Activated CD4-positive, alpha-beta T cell treated with anti-CD3 and anti-CD28 coated beads for 4 hours (primary cell): ENCODE measurements around the gene OGFOD3.
A peak's percentile ranks its signal among the peaks of the same experiment; 100 is the strongest.

Experiments
- DNase-seq, 2 donors: peaks; one replicate each; pipeline ENCODE4 v3.0.0-alpha.2; 2020

OGFOD3 gene

GRCh38 chr17:82403662-82404660 is 14.4 kb downstream of the OGFOD3 start:
- no peak for DNase-seq

GRCh38 chr17:82402865-82403264 is 15.5 kb downstream of the OGFOD3 start:
- DNase-seq, result no peak

DNA sequence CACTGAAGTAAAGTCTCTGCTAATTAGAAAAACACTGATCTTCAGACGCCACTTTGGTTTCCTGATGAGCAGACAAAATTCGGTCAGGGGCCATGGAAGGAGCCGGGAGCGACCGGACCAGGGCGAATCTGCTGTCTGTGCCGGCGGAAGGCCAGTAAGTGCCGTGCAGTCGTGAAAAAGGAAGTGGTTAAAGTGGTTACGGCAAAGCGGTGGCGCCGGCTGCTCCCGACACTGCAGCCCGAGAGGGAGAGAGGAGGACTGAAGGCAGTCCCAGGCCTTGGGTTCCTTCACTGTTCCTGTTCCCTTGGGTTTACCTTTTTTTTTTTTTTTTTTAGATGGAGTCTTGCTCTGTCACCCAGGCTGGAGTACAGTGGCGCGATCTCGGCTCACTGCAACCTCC is 17.6 kb downstream of the OGFOD3 start:
- DNase-seq, result peak; percentile 26 to 39

DNA sequence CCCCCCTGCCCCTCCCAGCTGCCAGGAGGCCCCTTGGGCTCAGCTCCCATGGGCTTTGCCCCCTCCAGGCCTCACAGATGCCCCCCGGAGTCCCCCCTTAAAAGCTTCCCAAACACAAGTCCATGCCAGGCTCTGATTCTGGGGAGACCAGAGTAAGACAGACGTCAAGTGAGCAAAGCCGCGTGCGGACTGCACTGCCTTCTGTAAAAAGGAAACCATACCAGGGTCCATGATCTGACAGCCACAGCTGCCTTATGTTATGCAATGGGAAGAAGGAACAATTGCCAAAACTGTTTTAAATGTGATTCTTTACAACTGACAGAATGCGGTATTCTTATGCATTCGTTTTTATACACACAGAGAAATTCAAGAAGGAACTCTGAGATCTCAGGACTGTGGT is 18.2 kb downstream of the OGFOD3 start:
- DNase-seq, result no peak

GRCh38 chr17:82399601-82400101 is 18.7 kb downstream of the OGFOD3 start:
- no peak for DNase-seq

DNA sequence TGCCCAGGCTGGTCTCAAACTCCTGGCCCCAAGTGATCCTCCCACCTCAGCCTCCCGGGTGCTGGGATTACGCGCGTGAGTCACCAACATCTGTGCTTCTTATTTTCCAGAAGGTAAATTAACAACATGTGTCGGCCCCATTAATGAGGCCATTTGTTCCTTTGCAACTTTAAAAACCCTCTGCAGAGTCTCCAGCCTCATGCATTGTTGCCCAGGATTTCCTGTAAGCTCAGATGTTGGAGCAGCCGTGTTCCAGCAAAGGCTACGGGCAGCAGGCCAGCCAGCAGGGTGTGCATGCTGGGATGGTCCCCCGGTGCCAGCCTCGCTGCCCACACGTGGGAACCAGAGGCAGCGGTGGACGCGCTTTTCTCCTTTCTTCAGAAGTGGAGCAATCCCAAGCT is 19.3 kb downstream of the OGFOD3 start:
- DNase-seq, result no peak

DNA sequence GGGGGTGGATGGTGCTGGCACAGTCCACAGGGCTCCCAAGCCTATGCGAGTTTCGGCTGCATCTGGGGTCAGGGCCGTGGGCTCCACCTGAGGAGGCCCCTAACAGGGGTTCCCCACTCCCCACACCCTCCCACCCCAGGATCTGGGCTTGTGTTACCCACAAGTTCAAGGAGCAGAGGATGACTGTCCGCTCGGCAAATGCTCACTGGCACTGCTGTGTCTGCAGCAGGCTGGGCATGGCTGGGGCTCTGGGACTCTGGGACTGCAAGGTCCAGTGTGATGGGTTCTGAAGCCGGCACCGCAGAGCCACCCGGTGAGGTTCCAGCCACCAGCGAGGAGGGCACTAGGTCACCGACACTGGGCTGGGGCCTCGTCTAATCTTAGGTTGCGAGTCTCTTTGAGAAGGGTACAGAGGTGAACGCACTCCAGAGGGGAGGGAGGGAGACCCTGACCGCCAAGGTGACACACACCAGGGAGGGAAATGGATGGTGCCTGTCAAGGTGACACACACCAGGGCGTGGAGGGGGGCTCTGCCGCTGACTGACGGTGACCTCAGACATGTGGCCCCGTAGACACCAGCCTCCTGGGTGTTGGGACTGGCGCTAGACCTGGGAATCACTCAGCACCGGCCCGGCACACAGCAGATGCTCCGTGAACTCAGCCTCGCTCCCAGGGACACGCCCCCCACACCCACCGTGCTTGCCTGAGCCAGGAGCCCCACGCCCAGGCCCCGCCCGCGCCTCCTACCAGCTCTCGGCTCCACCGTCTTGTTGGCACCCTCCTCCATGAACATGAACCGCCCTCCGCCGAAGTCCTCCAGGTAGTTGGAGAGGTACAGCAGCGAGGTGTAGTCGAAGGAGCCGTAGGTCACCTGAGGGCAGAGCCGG is 20.7 kb downstream of the OGFOD3 start:
- DNase-seq, result no peak

GRCh38 chr17:82396601-82397435 is 21.6 kb downstream of the OGFOD3 start:
- DNase-seq, result no peak

DNA sequence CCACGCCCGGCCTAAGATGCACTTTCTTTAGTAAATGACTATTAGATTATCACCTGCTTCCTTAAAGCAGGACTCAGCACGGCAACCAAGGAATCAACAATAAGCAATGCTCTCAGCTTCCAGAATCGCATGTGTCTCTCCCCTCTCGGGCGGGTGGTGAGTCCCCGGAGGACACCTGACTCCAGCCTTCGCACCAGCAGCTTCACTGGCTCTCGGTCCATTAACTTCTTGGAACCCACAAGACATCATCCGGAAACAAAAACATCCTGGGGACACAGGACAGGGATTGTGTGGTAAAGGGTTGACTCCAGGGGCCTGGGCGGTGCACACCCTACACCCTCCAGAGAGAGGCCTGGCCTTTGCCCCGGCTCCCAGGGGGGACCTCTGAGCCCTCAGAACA is 24.1 kb downstream of the OGFOD3 start:
- DNase-seq, result no peak

GRCh38 chr17:82392941-82393340 is 25.4 kb downstream of the OGFOD3 start:
- DNase-seq, result no peak

DNA sequence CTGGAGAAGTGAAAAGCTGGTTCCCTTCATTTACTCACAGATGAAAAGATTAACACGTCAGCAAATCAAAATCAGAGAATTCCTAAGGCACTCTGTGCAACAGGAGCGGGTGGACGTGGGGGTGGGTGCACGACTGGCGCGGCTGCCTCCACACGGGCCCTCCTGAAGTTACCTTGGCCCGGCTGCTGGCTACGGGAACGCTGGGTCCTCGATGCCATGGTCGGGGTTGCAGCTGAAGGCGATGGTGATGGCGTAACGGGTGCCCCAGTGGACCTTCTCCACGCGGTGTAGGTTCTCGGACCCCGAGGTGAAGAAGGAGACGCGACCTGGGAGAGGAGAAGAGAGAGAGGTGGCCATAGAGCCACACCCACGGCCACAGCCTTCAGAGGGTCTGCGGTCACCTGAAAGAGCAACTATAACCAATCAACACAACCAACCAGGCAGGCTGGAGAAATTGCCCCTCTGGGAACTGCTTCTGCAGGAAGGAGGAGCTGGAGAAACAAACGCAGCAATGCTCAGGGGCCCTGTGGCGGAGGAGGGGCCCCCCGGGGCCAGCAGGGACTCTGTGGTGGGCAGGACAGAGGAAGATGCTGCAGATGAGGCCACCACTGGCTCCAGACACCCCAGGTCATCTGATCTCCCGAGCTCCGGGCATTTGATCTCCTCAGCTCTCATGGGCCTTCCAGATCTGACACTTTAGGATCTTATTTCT is 26.0 kb downstream of the OGFOD3 start:
- DNase-seq, result no peak

DNA sequence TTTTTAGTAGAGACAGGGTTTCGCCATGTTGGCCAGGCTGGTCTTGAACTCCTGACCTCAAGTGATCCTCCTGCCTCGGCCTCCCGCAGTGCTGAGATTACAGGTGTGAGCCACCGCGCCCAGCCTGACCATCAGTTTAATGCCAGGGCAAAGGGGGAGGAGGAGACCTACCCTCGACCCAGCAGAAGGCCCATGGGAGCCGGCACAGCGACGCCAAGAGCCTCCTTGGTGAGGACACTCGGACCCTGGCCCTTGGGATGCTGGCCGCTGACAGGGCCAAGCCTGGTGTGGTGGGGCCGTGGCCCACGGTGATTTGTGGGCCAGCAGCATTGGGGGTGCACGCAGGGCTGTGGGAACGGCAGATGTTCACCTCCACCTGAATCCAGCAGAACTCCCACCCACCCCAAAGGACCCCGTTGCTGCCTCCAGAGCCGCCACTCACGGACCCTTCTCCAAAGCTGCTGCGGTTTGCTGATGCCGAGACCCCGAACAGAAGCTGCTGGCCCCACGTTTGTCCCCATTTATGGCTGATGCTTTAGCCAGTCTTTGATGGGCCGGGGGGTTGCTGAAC is 26.8 kb downstream of the OGFOD3 start:
- DNase-seq, result no peak

GRCh38 chr17:82390860-82391435 is 27.4 kb downstream of the OGFOD3 start:
- no peak for DNase-seq

DNA sequence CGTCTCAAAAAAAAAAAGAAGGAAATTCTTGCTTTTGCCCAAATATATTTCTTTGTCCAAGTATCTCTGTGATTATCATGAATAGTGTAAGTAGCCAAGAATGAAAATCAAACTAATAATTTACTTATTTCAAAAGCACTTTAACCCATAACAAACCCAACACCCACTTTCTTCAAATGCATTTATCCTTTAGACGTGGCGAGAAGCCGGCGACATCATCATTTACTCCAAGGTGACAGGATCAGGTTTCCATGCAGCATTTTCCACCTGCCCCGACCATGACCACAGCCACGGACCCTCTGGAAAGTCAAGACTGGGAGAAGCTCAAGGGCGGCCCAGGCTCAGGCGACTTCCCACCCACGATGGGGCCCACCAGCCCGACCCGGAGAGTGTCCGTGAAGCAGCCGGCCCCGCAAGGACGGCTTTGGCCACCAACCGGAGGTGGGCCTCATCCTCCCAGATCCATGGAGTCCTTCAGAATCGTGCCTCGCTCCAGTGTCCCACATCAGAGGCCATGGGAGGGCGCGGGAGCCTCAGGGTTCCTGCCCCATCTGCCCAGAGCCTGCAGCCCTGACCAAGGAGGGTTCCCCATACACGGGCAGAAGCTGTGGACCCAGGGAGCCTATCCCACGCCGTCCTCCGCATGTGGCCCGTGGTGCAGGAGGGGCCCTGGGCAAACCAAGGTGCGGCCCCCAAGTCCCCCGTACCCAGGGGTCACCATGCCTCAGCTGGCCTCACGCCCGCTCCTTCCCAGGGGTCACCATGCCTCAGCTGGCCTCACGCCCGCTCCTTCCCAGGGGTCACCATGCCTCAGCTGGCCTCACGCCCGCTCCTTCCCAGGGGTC is 28.1 kb downstream of the OGFOD3 start:
- DNase-seq, result no peak

DNA sequence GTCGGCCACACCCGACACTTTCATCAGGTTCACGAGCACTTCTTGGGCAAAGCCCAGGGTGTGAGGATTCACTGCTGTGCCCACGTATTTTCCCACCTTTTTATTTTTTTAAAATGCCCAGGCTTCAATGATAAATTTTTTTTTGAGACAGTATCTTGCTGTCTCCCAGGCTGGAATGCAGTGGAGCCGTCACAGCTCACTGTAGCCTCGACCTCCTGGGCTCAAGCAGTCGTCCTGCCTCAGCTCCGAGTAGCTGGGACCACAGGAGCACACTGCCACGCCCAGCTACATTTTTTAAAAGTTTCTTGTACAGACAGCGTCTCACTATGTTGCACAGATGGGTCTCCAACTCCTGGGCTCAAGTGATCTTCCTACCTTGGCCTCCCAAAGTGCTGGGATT is 29.0 kb downstream of the OGFOD3 start:
- DNase-seq, result no peak

DNA sequence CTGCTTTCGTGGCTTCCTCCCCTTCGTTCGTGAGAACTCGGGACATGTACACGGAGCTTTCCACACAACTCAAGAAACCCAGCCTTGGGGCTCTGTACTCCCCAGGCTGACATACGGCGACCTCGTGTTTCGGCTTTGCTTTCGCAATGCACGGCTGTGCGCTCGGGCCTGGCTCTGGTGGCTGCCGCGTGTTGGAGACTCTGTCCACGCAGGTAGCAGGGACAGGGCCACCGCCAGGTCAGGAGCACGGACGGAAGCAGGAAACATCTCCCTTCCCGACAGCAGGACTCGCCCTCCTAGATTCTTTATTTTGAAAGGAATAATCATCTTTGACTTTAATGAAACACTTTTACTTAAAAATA is 29.5 kb downstream of the OGFOD3 start:
- DNase-seq, result no peak

DNA sequence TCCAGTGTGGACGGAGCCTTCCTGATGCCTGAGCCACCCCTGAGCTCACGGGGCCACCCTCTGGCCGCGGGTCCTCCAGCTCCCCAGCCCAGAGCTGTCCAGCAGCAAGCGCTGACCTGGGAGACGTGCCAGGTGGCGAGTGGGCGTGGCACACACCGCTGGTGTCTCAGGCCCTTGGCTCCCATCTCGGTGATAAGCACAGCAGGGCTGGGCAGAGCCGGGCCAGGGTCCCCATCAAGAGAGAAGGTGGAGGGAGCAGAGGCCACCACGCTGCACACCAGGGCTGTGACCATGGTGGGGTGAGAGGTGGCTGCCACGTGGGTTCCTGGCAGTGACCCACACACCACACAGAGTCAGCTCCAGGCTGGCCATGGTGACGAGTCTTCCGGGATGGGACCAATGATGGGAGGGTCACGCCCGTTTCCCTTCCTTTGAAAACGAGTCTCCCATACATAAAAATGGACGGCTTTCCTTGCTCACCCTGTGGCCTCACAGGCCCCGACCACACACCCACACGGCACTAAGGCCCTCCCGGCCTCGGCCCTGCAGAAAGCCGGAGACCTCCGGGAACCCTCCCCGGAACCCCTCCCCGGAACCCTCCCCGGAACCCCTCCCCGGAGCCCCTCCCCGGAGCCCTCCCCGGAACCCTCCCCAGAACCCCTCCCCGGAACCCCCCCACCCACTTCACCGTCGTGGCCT is 30.0 kb downstream of the OGFOD3 start:
- no peak for DNase-seq

DNA sequence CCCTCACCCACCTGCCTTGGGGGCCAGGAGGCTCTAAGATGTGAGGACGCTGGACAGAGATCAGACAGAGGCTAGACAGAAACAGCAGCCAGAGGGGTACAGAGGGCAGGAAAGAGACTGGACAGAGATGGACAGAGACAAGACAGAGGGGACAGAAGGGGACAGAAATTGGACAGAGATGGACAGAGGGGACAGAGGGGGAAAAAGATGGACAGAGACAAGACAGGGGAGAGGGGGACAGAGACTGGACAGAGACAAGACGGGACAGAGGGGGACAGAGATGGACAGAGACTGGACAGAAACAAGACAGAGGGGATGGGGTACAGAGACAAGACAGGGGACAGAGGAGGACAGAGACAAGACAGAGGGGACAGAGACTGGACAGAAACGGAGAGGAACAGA is 30.7 kb downstream of the OGFOD3 start:
- DNase-seq, result no peak

- no peak for DNase-seq
These were observed 31.3 kb downstream of the OGFOD3 start for GRCh38 chr17:82386881-82387704.
